ENCODE measurements around the gene EMP3.

EMP3 gene

GRCh38 chr19:48379058-48379457 is 53.7 kb downstream of the EMP3 start:
- TF ChIP-seq, protein P1, sequence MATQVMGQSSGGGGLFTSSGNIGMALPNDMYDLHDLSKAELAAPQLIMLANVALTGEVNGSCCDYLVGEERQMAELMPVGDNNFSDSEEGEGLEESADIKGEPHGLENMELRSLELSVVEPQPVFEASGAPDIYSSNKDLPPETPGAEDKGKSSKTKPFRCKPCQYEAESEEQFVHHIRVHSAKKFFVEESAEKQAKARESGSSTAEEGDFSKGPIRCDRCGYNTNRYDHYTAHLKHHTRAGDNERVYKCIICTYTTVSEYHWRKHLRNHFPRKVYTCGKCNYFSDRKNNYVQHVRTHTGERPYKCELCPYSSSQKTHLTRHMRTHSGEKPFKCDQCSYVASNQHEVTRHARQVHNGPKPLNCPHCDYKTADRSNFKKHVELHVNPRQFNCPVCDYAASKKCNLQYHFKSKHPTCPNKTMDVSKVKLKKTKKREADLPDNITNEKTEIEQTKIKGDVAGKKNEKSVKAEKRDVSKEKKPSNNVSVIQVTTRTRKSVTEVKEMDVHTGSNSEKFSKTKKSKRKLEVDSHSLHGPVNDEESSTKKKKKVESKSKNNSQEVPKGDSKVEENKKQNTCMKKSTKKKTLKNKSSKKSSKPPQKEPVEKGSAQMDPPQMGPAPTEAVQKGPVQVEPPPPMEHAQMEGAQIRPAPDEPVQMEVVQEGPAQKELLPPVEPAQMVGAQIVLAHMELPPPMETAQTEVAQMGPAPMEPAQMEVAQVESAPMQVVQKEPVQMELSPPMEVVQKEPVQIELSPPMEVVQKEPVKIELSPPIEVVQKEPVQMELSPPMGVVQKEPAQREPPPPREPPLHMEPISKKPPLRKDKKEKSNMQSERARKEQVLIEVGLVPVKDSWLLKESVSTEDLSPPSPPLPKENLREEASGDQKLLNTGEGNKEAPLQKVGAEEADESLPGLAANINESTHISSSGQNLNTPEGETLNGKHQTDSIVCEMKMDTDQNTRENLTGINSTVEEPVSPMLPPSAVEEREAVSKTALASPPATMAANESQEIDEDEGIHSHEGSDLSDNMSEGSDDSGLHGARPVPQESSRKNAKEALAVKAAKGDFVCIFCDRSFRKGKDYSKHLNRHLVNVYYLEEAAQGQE (IDR thresholded peaks at IDR 0.05; ENCODE audit: low read depth): no peak
- TF ChIP-seq USF1 (IDR thresholded peaks at IDR 0.05) (no peak), NFIC (IDR thresholded peaks at IDR 0.05) (no peak), CEBPB (IDR thresholded peaks at IDR 0.05) (no peak), TAF1 (IDR thresholded peaks at IDR 0.05; ENCODE audit: low read depth) (no peak), TEAD4 (IDR thresholded peaks at IDR 0.05) (no peak)

Data from Ishikawa (cell line).